HFFc6 (cell line): ENCODE measurements around the gene OTOP1. TPM values are rescaled to one million over a fixed set of nuclear protein-coding genes. Genes with fewer than 3 reads are reported as not detected.
"Not testable (repeated sequence)": the region's sequence is repeated elsewhere in the genome, so short reads cannot be mapped to it uniquely, and the experiment has no call there.

ENCODE experiments used
- DNase-seq: peaks from one replicate; pipeline ENCODE4 v3.0.0-alpha.2; 2018
- H3K27ac Mint-ChIP-seq: 2 replicates; pipeline ENCODE4 v1.8.0; 2020; ENCODE audit warnings: mild to moderate bottlenecking, mixed read lengths
- H3K27me3 Mint-ChIP-seq: 2 replicates; pipeline ENCODE4 v1.8.0; 2021; ENCODE audit warnings: mild to moderate bottlenecking, moderate library complexity, mixed read lengths; ENCODE audit not compliant: insufficient read depth
- H3K36me3 Mint-ChIP-seq: 2 replicates; pipeline ENCODE4 v1.8.0; 2021; ENCODE audit warnings: low read depth, mixed read lengths
- H3K4me1 Mint-ChIP-seq: 2 replicates; pipeline ENCODE4 v1.8.0; 2020; ENCODE audit warnings: low read depth, mixed read lengths
- H3K4me3 Mint-ChIP-seq: 2 replicates; pipeline ENCODE4 v1.8.0; 2020; ENCODE audit warnings: mild to moderate bottlenecking, moderate library complexity, mixed read lengths
- H3K9me3 Mint-ChIP-seq: 2 replicates; pipeline ENCODE4 v1.8.0; 2020; ENCODE audit warnings: mild to moderate bottlenecking, mixed read lengths
- total RNA-seq, 6 experiments: library from RNA; stranded (reverse); fragmentation: NEBNext Ultra II Directional; extraction: Animal tissue kit (Norgen Biotek cat#: 25700); gene quantifications; 2 replicates in 1 of 6; 3 replicates in 5 of 6; pipeline ENCODE4 v1.2.3, GENCODE V29; 2021
- TF ChIP-seq, protein P1 (sequence below): fragments of 200-600 bp; sonication (generic); IDR thresholded peaks from 2 replicates; pipeline ENCODE4 v1.5.0; 2021; ENCODE audit warnings: antibody characterized with exemption, mild to moderate bottlenecking

The OTOP1 gene
- total RNA-seq, 6 experiments from 2014 or later = not detected

DNA sequence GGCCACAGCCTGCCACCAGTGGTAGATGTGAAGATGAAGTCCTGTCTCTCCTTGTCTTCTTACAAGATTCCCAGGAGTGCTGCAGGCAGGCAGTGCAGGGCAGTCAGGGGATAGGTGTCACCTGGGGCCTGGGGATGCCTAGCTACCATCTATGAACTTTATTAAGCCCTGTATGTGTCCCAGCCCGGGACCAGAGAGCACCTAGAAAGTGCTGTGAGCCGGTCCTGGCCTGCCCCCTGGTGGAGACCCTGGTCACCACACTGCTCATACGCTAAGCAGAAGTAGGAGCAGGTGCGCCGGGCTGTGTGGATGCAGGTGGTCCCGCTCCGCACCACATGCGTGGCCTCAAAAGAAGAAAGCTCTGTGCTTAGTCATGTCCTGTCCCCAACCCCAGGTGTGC lies 81.1 kb downstream of the OTOP1 start:
- not testable (repeated sequence) for H3K9me3 Mint-ChIP-seq, H3K4me3 Mint-ChIP-seq, H3K4me1 Mint-ChIP-seq, DNase-seq, H3K36me3 Mint-ChIP-seq, H3K27ac Mint-ChIP-seq
- H3K27me3 Mint-ChIP-seq = peaks cover 19% of the 10 kb centered on the region
- TF ChIP-seq, protein P1, sequence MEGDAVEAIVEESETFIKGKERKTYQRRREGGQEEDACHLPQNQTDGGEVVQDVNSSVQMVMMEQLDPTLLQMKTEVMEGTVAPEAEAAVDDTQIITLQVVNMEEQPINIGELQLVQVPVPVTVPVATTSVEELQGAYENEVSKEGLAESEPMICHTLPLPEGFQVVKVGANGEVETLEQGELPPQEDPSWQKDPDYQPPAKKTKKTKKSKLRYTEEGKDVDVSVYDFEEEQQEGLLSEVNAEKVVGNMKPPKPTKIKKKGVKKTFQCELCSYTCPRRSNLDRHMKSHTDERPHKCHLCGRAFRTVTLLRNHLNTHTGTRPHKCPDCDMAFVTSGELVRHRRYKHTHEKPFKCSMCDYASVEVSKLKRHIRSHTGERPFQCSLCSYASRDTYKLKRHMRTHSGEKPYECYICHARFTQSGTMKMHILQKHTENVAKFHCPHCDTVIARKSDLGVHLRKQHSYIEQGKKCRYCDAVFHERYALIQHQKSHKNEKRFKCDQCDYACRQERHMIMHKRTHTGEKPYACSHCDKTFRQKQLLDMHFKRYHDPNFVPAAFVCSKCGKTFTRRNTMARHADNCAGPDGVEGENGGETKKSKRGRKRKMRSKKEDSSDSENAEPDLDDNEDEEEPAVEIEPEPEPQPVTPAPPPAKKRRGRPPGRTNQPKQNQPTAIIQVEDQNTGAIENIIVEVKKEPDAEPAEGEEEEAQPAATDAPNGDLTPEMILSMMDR = peak; percentile 68

DNA sequence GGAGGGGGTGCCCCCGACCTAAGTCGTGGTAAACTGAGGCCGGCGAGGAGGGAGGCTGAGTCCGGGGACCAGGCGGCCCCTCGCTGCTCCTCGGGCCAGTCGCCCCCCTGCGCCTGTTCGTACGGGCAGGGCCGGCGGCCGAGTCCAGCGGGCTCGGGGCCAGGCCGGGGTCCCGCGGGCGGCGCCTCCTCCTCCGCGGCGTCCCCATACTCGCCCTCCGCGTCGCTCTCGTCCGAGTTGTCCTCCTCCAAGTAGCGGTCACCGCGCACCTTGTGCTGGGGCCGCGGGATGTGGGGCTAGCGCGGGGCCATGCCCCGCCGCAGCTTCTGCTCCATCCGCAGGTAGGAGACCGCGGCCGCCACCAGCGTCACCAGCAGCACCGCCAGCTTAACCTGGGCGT lies 83.4 kb downstream of the OTOP1 start:
- H3K36me3 Mint-ChIP-seq, DNase-seq: not testable (repeated sequence)
- H3K27me3 Mint-ChIP-seq = peaks cover 17% of the 10 kb centered on the region

GRCh38 chr4:4142679-4143078 lies 84.0 kb downstream of the OTOP1 start:
- H3K27ac Mint-ChIP-seq, H3K4me1 Mint-ChIP-seq, DNase-seq, H3K9me3 Mint-ChIP-seq, H3K4me3 Mint-ChIP-seq, H3K36me3 Mint-ChIP-seq: not testable (repeated sequence)
- peaks cover 17% of the 10 kb centered on the region for H3K27me3 Mint-ChIP-seq

More for the DNA sequence above, 83.4 kb downstream of the OTOP1 start:
- H3K9me3 Mint-ChIP-seq, H3K27ac Mint-ChIP-seq, H3K4me1 Mint-ChIP-seq, H3K4me3 Mint-ChIP-seq: not testable (repeated sequence)

GRCh38 chr4:4141186-4141585 lies 85.5 kb downstream of the OTOP1 start:
- not testable (repeated sequence) for H3K9me3 Mint-ChIP-seq, H3K36me3 Mint-ChIP-seq, DNase-seq, H3K4me3 Mint-ChIP-seq, H3K4me1 Mint-ChIP-seq, H3K27ac Mint-ChIP-seq
- peaks cover 17% of the 10 kb centered on the region for H3K27me3 Mint-ChIP-seq

Other genes with a start within 250 kb of the OTOP1 start
- gene TMEM128, start 21.3 kb upstream of the OTOP1 start, total RNA-seq = 10 to 100 TPM; 19.2 to 22.7 (median 21.7) TPM
- 10 to 100 TPM; 11.9 to 19.3 (median 15.7) TPM for gene LYAR, start 63.2 kb upstream of the OTOP1 start, total RNA-seq
- 1 to 10 TPM; 2.5 to 3.2 (median 3.0) TPM for gene ZBTB49, start 63.3 kb upstream of the OTOP1 start, total RNA-seq
- gene NSG1, start 160.2 kb upstream of the OTOP1 start, total RNA-seq = under 1 TPM in 2 of 6 experiments, not detected in 4; 0.13 to 0.14 TPM